ENCODE data around the gene FGF18.

Gene FGF18

DNA sequence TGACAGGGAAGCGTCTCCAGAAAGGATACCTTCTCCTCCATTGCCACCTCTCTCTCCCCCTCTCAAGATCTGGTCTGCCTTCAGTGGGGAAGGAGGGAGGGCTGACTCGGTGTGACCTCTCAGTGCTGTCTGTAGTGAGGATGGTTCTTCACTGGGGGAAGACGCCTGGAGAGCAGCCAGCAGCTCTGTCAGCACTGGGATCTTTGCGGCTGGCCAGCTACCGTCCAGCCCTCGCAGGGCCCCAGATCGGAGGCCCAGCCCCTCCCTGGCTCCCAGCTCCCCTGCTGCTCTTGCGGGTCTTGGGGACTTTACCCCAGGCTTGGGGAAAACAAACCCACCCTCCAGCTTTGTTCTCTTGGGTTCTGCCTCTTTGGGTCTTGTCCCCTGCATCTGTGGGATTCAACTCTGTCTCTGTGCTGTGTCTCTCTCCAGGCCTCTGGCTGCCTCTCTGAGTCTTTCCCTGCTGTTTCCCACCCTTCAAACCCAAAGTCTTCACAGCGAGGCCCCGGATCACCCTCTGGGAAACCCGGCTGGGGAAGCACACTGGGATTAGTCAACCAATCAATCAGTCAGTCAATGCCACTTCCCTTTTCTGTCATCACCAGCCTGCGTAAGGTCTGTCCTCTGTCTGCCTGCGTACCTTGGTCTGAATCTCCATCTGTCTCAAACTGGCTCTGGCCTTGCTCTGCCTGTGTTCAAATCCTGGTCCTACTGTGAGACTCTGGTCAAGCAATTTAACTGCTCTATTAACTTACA, 23.0 kb downstream of the FGF18 start:
- no peak for TF ChIP-seq TARDBP (IDR thresholded peaks at IDR 0.05)
- POLR2A ChIA-PET, result no interaction called here
- DNase-seq (ENCODE audit: extremely low spot score), result no peak
- CTCF ChIA-PET, result no interaction called here

DNA sequence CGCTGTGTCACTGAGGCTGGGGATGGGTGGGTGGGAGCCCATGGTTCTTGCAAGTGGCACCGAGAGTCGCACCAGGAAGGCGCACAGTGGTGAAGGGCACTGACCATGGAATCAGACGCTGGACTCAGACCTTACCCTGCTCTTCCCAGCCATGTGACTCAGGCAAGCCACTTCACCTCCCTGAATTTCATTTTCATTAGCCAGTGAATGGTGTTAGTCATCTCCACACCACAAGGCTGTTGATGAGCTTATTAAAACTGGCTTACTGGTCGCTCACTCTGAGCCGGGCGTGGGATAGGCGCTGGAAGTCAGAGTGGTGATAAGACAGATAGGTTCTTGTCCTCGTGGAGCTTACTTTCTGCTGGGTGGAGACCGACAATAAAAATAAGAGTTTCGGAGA, 25.1 kb downstream of the FGF18 start:
- POLR2A ChIA-PET, result interaction anchor here (0.6 kb wide), 1 partner anchor 9 kb away, joined by 3 read pairs; no protein-coding TSS in a partner anchor
- CTCF ChIA-PET, result interaction anchor here (0.6 kb wide), 1 partner anchor 23 kb away, joined by 3 read pairs; no protein-coding TSS in a partner anchor
- TF ChIP-seq TARDBP (IDR thresholded peaks at IDR 0.05) (no peak), CTBP1 (IDR thresholded peaks at IDR 0.05; ENCODE audit: borderline replicate concordance) (no peak), HDGF (IDR thresholded peaks at IDR 0.05; ENCODE audit: borderline replicate concordance) (no peak), SP1 (IDR thresholded peaks at IDR 0.05) (no peak), SUZ12 (IDR thresholded peaks at IDR 0.05) (no peak), BHLHE40 (IDR thresholded peaks at IDR 0.05; ENCODE audit: borderline replicate concordance) (no peak), ZNF384 (IDR thresholded peaks at IDR 0.05) (no peak), FOXA1 (IDR thresholded peaks at IDR 0.05) (no peak), ARNT (IDR thresholded peaks at IDR 0.05) (no peak)
- TF ChIP-seq, protein P1, sequence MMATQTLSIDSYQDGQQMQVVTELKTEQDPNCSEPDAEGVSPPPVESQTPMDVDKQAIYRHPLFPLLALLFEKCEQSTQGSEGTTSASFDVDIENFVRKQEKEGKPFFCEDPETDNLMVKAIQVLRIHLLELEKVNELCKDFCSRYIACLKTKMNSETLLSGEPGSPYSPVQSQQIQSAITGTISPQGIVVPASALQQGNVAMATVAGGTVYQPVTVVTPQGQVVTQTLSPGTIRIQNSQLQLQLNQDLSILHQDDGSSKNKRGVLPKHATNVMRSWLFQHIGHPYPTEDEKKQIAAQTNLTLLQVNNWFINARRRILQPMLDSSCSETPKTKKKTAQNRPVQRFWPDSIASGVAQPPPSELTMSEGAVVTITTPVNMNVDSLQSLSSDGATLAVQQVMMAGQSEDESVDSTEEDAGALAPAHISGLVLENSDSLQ (IDR thresholded peaks at IDR 0.05), result no peak
- DNase-seq (ENCODE audit: extremely low spot score), result no peak

DNA sequence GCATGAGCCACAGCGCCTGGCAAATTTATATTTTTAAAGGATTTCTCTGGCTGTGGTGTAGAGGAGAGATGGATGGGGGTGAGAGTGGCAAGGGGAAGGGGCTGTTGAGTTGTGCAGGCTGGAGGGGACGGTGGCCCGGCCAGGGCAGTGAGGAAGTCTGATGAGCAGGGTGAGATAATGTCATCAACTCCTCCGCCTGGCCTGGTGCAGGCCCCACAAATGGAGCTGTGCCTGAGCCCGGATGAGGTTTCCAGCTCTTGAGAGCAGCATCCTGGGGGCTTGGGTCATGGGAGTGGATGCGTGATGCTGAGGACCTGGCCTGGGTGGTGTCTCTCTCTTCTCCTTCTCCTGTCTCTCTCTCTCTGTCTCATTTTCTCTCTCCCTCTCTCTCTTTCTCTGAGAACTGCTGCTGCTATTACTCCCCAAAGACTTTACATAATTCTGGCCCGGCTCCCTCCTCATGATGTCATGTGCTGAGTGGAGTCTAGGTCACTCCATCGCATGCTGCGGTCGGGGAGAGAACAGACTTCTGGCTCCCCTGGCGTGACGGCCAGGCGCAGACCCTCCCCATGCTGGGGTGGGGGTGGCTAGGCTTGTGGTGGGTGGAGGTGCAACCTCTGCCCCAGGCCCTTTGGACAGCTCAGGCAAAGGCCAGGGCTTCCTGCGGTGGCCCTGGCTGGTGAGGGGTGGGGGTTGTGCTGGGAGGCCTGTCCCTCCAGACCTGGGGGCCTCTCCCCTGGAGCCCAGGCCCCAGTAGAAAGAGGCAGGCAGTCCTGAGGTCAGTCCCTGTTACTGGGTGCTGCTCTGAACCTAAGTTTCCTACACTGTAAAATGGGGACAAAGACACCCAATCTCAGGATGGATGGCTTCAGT, 26.4 kb downstream of the FGF18 start:
- CTCF ChIA-PET, result no interaction called here
- no peak for TF ChIP-seq FOXK2 (IDR thresholded peaks at IDR 0.05)
- TF ChIP-seq CTBP1 (IDR thresholded peaks at IDR 0.05; ENCODE audit: borderline replicate concordance), result no peak
- no peak for TF ChIP-seq L3MBTL2 (conservative IDR thresholded peaks at IDR 0.05)

DNA sequence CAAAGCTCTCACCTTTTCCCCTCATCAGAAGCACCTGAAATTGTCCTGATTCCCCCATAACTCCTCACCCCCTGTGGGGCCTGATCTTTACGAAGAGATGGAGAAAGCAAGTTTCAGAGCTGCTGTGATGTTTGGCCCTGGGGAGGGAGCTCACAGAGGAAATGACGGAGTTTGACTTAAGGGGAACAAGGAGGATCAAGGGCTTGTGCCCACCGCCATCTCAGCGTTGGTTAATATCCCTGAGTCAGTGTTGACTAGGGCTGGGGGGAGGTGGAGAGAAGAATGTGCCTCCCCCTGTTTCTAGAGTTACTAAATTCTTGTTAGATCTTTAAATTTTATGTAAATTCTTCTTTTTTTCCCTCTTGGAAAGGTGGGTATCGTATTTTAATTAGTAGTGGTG, 27.8 kb downstream of the FGF18 start:
- DNase-seq (ENCODE audit: extremely low spot score), result no peak
- no peak for TF ChIP-seq CTBP1 (IDR thresholded peaks at IDR 0.05; ENCODE audit: borderline replicate concordance)
- CTCF ChIA-PET, result no interaction called here
- POLR2A ChIA-PET, result no interaction called here

More for the DNA sequence above, 26.4 kb downstream of the FGF18 start:
- no peak for DNase-seq (ENCODE audit: extremely low spot score)
- POLR2A ChIA-PET, result no interaction called here

DNA sequence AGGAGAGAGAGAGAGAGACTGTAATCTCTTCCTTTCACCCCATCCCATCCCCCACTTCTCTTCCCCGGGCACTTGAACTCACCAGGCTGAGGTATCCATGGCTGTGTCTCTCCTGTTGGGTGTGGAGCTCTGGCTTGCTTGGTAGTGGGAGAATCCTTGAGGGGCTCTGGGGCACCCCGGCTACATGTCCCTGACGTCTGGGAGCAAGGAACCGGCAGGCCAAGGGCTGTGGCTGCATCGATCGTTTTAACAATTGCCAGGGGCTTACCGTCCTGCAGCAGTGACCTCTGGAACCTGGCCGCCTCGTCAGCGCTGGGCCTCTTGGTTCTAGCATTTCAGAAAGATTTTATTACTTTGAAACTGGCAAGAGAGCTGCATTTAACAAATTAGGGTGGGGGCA, 30.0 kb downstream of the FGF18 start:
- POLR2A ChIA-PET, result interaction anchor here (1.0 kb wide), 1 partner anchor 557 kb away, joined by 3 read pairs; the partner anchor contains the start of gene FBXW11
- TF ChIP-seq CTBP1 (IDR thresholded peaks at IDR 0.05; ENCODE audit: borderline replicate concordance) (no peak), ARNT (IDR thresholded peaks at IDR 0.05) (no peak), SUZ12 (IDR thresholded peaks at IDR 0.05) (no peak), HDGF (IDR thresholded peaks at IDR 0.05; ENCODE audit: borderline replicate concordance) (no peak), ZNF384 (IDR thresholded peaks at IDR 0.05) (no peak), TARDBP (IDR thresholded peaks at IDR 0.05) (no peak), LEF1 (IDR thresholded peaks at IDR 0.05; ENCODE audit: borderline replicate concordance) (no peak), L3MBTL2 (conservative IDR thresholded peaks at IDR 0.05) (no peak), NFRKB (IDR thresholded peaks at IDR 0.05) (no peak), ELF4 (IDR thresholded peaks at IDR 0.05) (no peak)
- CTCF ChIA-PET, result interaction anchor here (0.6 to 1.0 kb wide), 3 partner anchors 26 to 31 kb away, joined by 3 read pairs; partner anchors contain the start of gene FGF18
- no peak for DNase-seq (ENCODE audit: extremely low spot score)

DNA sequence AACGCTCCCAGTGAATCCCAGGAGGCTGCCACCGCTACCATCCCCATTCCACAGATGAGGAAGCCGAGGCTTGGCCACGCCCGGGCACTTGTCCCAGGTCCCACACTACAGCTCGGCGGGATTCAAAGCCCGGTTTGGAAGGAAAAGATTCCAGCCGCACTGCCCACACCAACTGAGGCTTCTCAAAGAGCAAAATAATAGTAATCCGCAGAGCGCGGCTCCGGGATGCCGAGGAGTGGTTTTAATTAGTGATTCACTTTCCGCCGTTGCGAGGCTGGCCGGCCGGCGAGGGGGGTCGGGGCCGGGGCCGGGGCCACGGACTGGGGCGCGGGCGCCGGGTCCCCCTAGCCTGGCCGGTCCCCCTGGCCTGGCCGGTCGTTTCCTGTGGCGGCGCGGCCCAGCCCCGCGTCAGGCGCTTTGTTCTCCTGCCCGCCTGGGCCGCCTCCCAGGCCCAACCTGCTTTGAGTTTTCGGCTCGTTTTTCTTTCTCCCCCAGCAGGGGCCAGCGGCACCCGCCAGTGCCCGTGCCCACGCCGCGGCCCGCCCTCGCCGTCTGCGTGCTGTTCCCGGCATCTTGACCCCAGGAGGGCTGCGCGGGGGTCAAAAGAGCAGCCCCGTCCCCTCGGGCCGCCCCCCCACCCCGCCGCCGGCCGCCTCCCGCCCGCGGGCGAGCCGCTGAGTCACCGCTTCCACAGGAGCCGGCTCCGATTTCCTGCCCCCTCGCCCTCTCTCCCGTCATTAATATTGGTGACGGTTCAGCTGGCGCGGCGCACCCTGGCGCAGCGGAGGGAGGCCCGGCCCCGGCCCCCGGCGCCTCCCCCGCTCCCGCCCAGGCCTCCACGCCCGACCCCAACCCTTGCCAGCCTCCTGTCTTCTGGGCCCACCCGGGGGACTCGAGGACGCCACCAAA, 31.2 kb downstream of the FGF18 start:
- ChIA-PET POLR2A (no interaction called here), CTCF (interaction anchor here (1.0 kb wide), 1 partner anchor 31 kb away, joined by 3 read pairs; the partner anchor contains the start of gene FGF18)
- peak; percentile 77 for DNase-seq (ENCODE audit: extremely low spot score)
- TF ChIP-seq TARDBP (IDR thresholded peaks at IDR 0.05), result no peak
- TF ChIP-seq LEF1 (IDR thresholded peaks at IDR 0.05; ENCODE audit: borderline replicate concordance), result no peak
- no peak for TF ChIP-seq FOXA1 (IDR thresholded peaks at IDR 0.05)
- no peak for TF ChIP-seq ELF4 (IDR thresholded peaks at IDR 0.05)
- no peak for TF ChIP-seq ARNT (IDR thresholded peaks at IDR 0.05)
- TF ChIP-seq SP1 (IDR thresholded peaks at IDR 0.05), result no peak
- TF ChIP-seq NFRKB (IDR thresholded peaks at IDR 0.05), result no peak
- no peak for TF ChIP-seq ZNF384 (IDR thresholded peaks at IDR 0.05)
- TF ChIP-seq, protein P1 (IDR thresholded peaks at IDR 0.05), result no peak
- no peak for TF ChIP-seq BHLHE40 (IDR thresholded peaks at IDR 0.05; ENCODE audit: borderline replicate concordance)
- no peak for TF ChIP-seq FOXK2 (IDR thresholded peaks at IDR 0.05)
- no peak for TF ChIP-seq FOXM1 (IDR thresholded peaks at IDR 0.05; ENCODE audit: borderline replicate concordance)
- TF ChIP-seq L3MBTL2 (conservative IDR thresholded peaks at IDR 0.05), result no peak
- TF ChIP-seq SUZ12 (IDR thresholded peaks at IDR 0.05), result no peak
- no peak for TF ChIP-seq HDGF (IDR thresholded peaks at IDR 0.05; ENCODE audit: borderline replicate concordance)
- no peak for TF ChIP-seq CTBP1 (IDR thresholded peaks at IDR 0.05; ENCODE audit: borderline replicate concordance)
